ENCODE data around the gene TMEM259.

Gene TMEM259

DNA sequence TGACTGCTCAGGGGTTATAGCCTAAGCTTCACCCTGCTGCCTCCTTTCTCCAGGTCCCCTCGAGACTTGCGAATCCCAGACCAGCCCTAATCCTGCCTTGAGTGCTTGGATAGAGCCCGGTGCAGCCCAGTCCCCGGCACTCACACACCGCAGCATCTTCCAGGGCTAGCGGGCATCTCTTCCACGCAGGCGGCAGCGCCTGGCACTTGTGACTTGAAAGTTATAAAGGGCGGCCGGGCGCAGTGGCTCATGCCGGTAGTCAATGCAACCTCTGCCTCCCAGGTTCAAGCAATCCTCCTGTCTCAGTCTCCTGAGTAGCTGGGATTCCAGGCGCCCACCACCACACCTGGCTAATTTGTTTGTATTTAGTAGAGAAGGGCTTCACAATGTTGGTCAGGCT is 34.8 kb downstream of the TMEM259 start:
- no peak for TF ChIP-seq CTCF (conservative IDR thresholded peaks at IDR 0.05; ENCODE audit: low read depth, low read length)
- no peak overlapping the region for H3K4me3 ChIP-seq (ENCODE audit: low read depth, low read length)
- DNase-seq (ENCODE audit: low read depth) = no peak

DNA sequence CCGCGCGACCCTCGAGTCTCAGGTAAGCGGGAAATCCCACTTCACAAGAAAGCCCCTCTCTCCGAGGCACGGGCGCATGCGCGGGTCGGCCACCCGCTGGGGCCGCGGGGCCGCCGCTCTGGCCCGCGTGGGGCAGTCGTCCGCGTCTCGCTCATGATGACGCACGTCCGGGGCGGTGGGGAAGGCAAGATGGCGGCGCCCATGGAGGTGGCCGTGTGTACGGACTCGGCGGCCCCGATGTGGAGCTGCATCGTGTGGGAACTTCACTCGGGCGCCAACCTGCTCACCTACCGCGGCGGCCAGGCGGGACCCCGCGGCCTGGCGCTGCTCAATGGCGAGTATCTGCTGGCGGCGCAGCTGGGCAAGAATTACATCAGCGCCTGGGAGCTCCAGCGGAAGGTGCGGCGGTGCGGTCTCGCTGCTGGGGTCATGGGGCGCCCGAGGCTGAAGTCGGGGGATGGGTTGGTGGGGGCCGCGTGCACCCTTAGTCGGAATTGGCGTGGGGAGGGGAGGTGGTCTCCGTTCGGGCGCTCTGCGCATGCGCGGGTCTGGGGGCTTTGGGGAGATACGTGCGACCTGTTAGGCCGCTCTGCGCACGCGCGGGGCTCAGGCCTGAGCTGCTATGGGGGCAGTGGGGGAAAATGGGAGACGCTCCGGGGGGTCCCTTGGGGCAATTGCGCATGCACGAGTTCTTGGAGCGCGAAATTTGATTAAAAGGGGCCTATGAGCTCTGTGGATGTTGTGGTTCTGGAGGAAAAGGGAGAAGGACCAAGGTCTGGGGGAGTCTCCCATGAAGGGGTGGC is 36.6 kb downstream of the TMEM259 start, which contains the start of gene WDR18:
Gene WDR18 (plus strand): TSS at position 181 of the 803 bp plus-strand sequence. CDS start 9 bp downstream, at position 190.
- DNase-seq (ENCODE audit: low read depth) = peak; percentile 89
- TF ChIP-seq CTCF (conservative IDR thresholded peaks at IDR 0.05; ENCODE audit: low read depth, low read length) = no peak
- peak within 1 kb of the TSS; percentile 100 for H3K4me3 ChIP-seq (ENCODE audit: low read depth, low read length)

- peak; percentile 54 for DNase-seq (ENCODE audit: low read depth)
- peak; percentile 48 for TF ChIP-seq CTCF (conservative IDR thresholded peaks at IDR 0.05; ENCODE audit: low read depth, low read length)
- peak overlapping the region; percentile 52 for H3K4me3 ChIP-seq (ENCODE audit: low read depth, low read length)
Measured at GRCh38 chr19:982567-983170, 38.3 kb downstream of the TMEM259 start.

- TF ChIP-seq CTCF (conservative IDR thresholded peaks at IDR 0.05; ENCODE audit: low read depth, low read length) = no peak
- DNase-seq (ENCODE audit: low read depth) = peak; percentile 64
- H3K4me3 ChIP-seq (ENCODE audit: low read depth, low read length) = no peak overlapping the region
Measured at GRCh38 chr19:980133-980998, 40.6 kb downstream of the TMEM259 start.

DNA sequence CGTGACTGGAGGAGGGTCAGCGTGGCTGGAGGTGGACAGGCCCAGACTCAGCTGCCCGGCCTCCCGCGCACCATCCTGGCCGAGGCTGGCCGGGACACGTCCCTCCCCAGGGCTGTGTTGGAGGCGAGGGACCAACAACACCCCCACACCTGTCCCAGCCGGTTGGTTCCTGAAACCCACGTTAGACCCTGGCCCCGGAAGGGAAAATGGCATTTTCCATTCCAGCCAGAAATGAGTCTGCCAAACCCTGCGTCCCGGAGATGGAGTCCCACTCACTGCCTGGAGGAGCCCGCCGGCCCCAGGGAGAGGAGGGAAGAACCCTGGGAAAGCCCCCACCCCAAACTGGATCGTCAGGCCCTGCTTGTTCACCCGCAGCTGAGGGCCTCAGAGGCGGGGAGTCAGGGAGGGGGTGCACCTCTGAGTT is 41.6 kb downstream of the TMEM259 start:
- no peak for TF ChIP-seq CTCF (conservative IDR thresholded peaks at IDR 0.05; ENCODE audit: low read depth, low read length)
- DNase-seq (ENCODE audit: low read depth) = no peak
- H3K4me3 ChIP-seq (ENCODE audit: low read depth, low read length) = no peak overlapping the region

GRCh38 chr19:977058-977464 is 43.9 kb downstream of the TMEM259 start:
- DNase-seq (ENCODE audit: low read depth) = no peak
- H3K4me3 ChIP-seq (ENCODE audit: low read depth, low read length) = no peak overlapping the region
- TF ChIP-seq CTCF (conservative IDR thresholded peaks at IDR 0.05; ENCODE audit: low read depth, low read length) = no peak
